Activated naive CD8-positive, alpha-beta T cell (primary cell): ENCODE data around the gene GRIN2C.
A peak's percentile ranks its signal among the peaks of the same experiment; 100 is the strongest.
"Not testable (repeated sequence)": the region's sequence is repeated elsewhere in the genome, so short reads cannot be mapped to it uniquely, and the experiment has no call there.

Experiments used
- H3K27ac Mint-ChIP-seq: one replicate; pipeline ENCODE4 v1.8.0; 2021; ENCODE audit warnings: mixed read lengths
- H3K27me3 Mint-ChIP-seq: one replicate; pipeline ENCODE4 v1.8.0; 2021; ENCODE audit warnings: mixed read lengths
- H3K36me3 Mint-ChIP-seq: one replicate; pipeline ENCODE4 v1.8.0; 2021; ENCODE audit warnings: mixed read lengths
- H3K4me1 Mint-ChIP-seq: one replicate; pipeline ENCODE4 v1.8.0; 2021; ENCODE audit warnings: low read depth, mixed read lengths
- H3K4me3 Mint-ChIP-seq: one replicate; pipeline ENCODE4 v1.8.0; 2021; ENCODE audit warnings: mild to moderate bottlenecking, mixed read lengths
- H3K9me3 Mint-ChIP-seq: one replicate; pipeline ENCODE4 v1.8.0; 2021; ENCODE audit warnings: low read depth, mixed read lengths

GRIN2C gene

GRCh38 chr17:74873037-74873873 lies 13.6 kb upstream of the GRIN2C start:
- Mint-ChIP-seq H3K27me3 (no peaks in the 10 kb centered on the region), H3K4me3 (peak overlapping the region; percentile 86), H3K9me3 (no peaks in the 10 kb centered on the region), H3K36me3 (no peaks in the 10 kb centered on the region), H3K27ac (peak overlapping the region; percentile 97), H3K4me1 (peaks cover 18% of the 10 kb centered on the region)

GRCh38 chr17:74872313-74873036 lies 12.8 kb upstream of the GRIN2C start, which contains the start of gene FDXR:
FDXR (minus strand) TSS chr17:74872994; CDS start chr17:74872944, 50 bp downstream.
- Mint-ChIP-seq H3K4me3 (peak within 1 kb of the TSS; percentile 86), H3K9me3 (no peaks in the 10 kb centered on the region), H3K36me3 (no peaks in the 10 kb centered on the region), H3K27me3 (no peaks in the 10 kb centered on the region), H3K4me1 (peaks cover 18% of the 10 kb centered on the region), H3K27ac (peak within 1 kb of the TSS; percentile 97)

DNA sequence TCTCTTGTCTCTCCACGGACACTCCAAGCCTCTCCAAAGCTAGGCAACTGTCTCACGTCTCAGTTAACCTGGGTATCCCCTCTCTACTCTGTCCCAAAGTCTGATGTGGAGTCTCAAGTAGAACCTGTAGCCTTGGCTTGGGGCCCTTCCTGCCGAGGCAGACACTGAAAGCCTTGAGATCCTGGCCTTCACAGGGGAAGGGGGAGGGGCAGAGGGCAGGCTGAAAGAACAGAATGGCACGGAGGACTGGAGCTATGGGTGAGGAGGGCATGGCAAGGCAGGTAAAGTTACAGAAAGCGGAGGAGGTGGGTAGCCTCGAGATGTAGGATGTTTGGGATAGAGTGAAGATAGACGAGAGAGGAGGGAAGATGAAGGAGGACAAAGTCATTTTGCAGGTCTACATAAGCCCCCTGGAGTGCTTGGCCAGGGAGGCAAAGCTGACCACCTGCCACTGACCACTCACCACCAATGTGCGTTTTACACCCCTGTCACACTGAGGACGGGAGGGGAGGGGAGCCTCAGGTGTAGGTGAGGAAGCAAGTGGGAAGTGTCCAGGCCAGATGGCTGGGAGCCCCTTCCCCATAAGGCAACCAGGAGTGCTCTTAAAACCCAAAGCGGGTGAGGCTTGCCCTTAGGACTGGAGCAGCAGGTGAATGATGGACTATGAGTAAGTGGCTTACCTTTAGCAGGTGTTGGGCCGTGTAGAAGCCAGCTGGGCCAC lies 11.8 kb upstream of the GRIN2C start:
- H3K4me3 Mint-ChIP-seq = peak overlapping the region; percentile 86

DNA sequence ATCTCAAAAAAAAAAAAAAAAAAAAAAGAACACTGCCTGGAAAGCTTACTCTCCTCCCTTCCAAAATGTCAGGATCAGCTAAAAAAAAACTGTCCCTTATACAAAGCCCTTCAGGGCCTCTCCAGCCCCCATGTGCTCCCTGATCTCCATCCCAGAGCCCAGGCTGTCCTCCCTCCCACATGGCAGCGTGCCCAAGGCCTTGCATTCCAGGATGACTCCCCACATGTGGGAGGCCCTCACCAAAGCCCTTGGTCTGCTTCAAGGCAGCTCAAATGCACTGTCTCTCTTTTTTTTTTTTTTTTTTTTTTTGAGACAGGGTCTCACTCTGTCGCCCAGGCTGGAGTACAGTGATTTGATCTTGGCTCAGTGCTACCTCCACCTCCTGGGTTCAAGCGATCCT lies 10.8 kb upstream of the GRIN2C start:
- Mint-ChIP-seq H3K27ac (no peak overlapping the region), H3K9me3 (no peaks in the 10 kb centered on the region), H3K27me3 (no peaks in the 10 kb centered on the region), H3K36me3 (no peaks in the 10 kb centered on the region), H3K4me3 (no peak overlapping the region), H3K4me1 (peaks cover 18% of the 10 kb centered on the region)

More for the DNA sequence above, 11.8 kb upstream of the GRIN2C start:
- H3K27me3 Mint-ChIP-seq = no peaks in the 10 kb centered on the region
- H3K36me3 Mint-ChIP-seq = no peaks in the 10 kb centered on the region
- peaks cover 18% of the 10 kb centered on the region for H3K4me1 Mint-ChIP-seq
- H3K27ac Mint-ChIP-seq = no peak overlapping the region
- no peaks in the 10 kb centered on the region for H3K9me3 Mint-ChIP-seq

DNA sequence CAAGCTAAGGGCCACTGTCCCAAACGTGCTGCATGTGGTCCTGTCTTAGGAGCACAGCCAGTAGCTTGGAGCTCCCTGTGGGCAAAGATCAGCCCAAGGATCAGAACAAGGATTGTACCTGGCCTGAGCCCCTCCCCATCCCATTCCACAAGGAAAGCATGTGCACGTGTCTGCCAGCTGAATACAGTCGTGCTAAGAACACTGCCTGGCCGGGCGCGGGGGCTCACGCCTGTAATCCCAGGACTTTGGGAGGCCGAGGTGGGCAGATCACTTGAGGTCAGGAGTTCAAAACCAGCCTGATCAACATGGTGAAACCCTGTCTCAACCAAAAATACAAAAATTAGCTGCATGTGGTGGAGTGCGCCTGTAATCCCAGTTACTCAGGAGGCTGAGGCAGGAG lies 10.3 kb upstream of the GRIN2C start:
- H3K36me3 Mint-ChIP-seq, H3K27me3 Mint-ChIP-seq, H3K9me3 Mint-ChIP-seq, H3K27ac Mint-ChIP-seq, H3K4me3 Mint-ChIP-seq: not testable (repeated sequence)
- H3K4me1 Mint-ChIP-seq = peaks cover 18% of the 10 kb centered on the region

GRCh38 chr17:74868908-74869255 lies 9.2 kb upstream of the GRIN2C start:
- Mint-ChIP-seq H3K4me3 (no peak overlapping the region), H3K27ac (no peak overlapping the region), H3K27me3 (no peaks in the 10 kb centered on the region), H3K4me1 (peaks cover 19% of the 10 kb centered on the region), H3K9me3 (no peaks in the 10 kb centered on the region), H3K36me3 (peaks cover 5% of the 10 kb centered on the region)

DNA sequence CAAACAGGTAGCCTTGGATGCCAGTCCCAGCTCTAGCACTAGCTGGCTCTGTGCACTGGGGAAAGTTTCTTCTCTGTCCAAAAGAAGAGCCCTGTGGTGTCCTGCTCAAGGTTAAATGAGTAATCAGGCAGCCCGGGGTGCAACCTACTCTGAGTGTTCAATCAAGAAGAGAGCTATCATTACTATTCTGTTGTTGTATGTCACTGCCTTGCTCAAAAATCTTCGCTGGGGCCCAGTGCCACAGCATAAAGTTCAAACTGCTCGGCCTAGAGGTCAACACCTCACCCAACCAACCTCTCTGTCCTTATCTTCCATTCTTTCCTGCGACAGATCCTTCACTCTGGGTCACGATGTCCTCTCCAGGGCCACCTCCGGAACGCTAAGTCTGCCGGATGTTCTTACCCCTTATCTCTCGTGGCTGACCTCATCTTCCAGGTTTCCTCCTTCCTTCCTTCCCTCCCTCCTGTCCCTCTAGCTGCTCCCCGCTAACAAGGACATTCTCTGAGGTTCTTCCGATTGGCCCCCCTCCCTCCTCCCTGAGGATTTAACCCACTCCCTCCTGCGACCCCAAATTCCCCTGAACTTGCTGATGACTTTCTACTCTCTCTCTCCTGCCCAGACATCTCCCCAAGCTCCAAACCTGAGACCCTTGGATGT lies 8.7 kb upstream of the GRIN2C start:
- no peaks in the 10 kb centered on the region for H3K27me3 Mint-ChIP-seq
- peaks cover 5% of the 10 kb centered on the region for H3K36me3 Mint-ChIP-seq
- H3K4me1 Mint-ChIP-seq = peaks cover 15% of the 10 kb centered on the region
- H3K4me3 Mint-ChIP-seq = no peak overlapping the region
- H3K27ac Mint-ChIP-seq = no peak overlapping the region
- no peaks in the 10 kb centered on the region for H3K9me3 Mint-ChIP-seq

- no peak overlapping the region for H3K4me3 Mint-ChIP-seq
- H3K4me1 Mint-ChIP-seq = peaks cover 8% of the 10 kb centered on the region
- no peak overlapping the region for H3K27ac Mint-ChIP-seq
- no peaks in the 10 kb centered on the region for H3K27me3 Mint-ChIP-seq
- peaks cover 5% of the 10 kb centered on the region for H3K36me3 Mint-ChIP-seq
- H3K9me3 Mint-ChIP-seq = no peaks in the 10 kb centered on the region
Measured at GRCh38 chr17:74866198-74866835, 6.6 kb upstream of the GRIN2C start.

DNA sequence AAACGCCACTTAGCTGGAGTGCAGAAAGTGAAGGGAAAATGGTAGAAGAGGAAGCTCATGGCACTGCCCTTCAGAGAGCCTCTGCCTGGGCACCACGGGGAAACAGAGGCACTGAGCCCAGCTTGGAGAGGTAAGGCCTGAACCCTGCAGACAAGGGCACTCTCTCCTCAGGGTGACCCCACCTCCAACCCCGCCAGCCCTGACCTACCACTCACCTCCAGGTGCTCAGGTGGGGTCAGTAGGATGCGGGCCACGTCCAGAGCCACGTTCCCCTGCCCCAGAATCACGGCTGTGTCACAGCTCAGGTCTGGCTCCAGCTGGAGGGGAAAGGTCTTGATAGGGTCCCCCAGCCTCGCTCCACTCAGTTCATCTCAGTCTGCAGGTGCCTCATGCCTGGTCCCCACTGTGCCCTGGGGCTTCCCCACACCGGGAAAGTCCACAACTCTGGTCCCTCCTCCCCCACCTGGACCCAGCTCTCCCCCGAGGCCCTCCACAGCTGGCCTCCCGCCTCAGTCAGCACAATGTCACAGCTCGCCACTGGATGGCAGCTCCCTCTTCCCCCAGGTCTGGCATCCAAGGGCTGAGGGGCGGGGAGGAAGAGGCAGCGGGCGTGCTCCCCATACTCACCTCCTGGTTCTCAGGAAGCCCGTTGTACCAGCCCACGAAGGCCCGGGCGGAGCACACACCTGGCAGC lies 6.0 kb upstream of the GRIN2C start:
- no peaks in the 10 kb centered on the region for H3K9me3 Mint-ChIP-seq
- H3K4me3 Mint-ChIP-seq = no peak overlapping the region
- H3K27me3 Mint-ChIP-seq = no peaks in the 10 kb centered on the region
- peaks cover 6% of the 10 kb centered on the region for H3K4me1 Mint-ChIP-seq
- no peak overlapping the region for H3K27ac Mint-ChIP-seq
- H3K36me3 Mint-ChIP-seq = peaks cover 5% of the 10 kb centered on the region

DNA sequence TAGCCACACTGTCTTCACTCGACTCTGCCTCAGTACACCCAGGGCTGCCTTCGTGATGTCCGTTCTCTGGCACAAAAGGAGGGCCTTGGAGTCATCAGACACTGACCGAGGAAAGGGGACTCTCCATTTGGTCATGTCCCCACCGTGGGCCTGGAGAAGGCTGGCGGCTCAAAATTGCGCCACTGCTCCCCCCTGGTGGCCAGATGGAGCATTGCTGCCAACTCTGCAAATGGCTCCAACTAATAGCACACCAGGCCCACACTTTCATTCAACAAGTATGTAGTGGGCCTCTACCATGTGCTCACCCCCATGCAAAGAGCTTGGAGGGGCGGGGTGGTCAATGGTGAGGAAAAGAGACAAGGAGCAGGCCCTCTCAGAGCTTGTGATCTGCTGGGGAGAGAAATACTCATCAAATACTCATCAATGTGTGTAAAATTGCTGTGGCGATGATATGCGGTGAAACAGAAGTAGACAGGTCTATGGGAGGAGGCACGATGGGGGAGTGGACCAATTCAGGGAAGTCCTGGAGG lies 5.2 kb upstream of the GRIN2C start:
- Mint-ChIP-seq H3K36me3 (peaks cover 5% of the 10 kb centered on the region), H3K4me1 (peaks cover 8% of the 10 kb centered on the region), H3K27me3 (no peaks in the 10 kb centered on the region), H3K27ac (no peak overlapping the region), H3K4me3 (no peak overlapping the region), H3K9me3 (no peaks in the 10 kb centered on the region)

GRCh38 chr17:74864297-74864865 lies 4.7 kb upstream of the GRIN2C start:
- no peaks in the 10 kb centered on the region for H3K9me3 Mint-ChIP-seq
- H3K4me3 Mint-ChIP-seq = no peak overlapping the region
- H3K27me3 Mint-ChIP-seq = no peaks in the 10 kb centered on the region
- H3K4me1 Mint-ChIP-seq = peaks cover 8% of the 10 kb centered on the region
- H3K27ac Mint-ChIP-seq = no peak overlapping the region
- H3K36me3 Mint-ChIP-seq = peaks cover 5% of the 10 kb centered on the region

DNA sequence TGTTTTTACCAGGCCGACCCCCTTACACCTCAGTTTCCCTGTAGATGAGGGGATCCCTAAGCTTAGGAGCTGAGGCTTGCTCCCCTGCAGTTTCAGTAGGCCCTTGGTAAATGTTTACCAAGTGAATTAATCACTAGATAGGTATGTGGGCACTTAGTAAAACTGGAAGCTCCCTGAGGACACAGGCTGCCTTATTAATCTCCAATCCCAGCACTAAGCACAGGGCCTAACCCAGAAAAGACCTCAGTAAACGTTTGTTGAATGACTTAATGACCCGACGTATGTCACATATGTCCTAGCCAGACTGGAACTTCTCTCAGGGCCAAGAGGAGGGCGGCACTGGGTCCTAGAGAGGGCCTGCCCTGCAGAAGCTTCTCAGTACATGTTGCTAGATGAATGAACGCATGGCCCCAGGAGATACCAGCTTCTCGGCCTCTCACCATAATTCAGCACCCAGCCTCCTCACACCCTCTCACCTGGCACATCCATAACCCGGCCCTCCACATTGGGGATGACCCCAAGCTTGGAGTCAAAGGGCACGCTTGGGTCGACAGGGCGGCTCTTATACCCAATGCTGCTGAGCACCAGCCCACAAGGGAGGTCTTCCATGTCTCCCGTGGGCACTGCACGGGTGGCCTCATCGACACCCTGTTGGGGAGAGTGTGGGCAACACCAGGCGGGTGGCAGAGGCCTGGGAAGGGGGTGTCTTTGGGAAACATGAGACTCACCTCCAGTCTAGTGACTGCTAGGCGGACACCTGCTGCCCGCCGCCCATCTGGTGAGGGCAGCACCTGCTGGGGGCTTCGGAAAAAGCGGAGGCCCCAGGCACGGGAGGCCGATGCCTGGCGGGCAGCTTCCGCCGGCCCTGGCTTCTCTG lies 4.0 kb upstream of the GRIN2C start:
- Mint-ChIP-seq H3K27ac (no peak overlapping the region), H3K36me3 (peaks cover 5% of the 10 kb centered on the region), H3K27me3 (peaks cover 6% of the 10 kb centered on the region), H3K9me3 (no peaks in the 10 kb centered on the region), H3K4me3 (peak overlapping the region; percentile 59), H3K4me1 (peaks cover 12% of the 10 kb centered on the region)

- H3K4me1 Mint-ChIP-seq = peaks cover 12% of the 10 kb centered on the region
- peaks cover 9% of the 10 kb centered on the region for H3K27me3 Mint-ChIP-seq
- no peaks in the 10 kb centered on the region for H3K9me3 Mint-ChIP-seq
- peaks cover 5% of the 10 kb centered on the region for H3K36me3 Mint-ChIP-seq
- H3K4me3 Mint-ChIP-seq = no peak overlapping the region
- H3K27ac Mint-ChIP-seq = no peak overlapping the region
Measured at GRCh38 chr17:74862919-74863318, 3.2 kb upstream of the GRIN2C start.
